Neural cell (in vitro differentiated cells): Measurements from ENCODE around the gene CABCOCO1.

Source experiments
- CTCF ChIP-seq: fragments of 450-650 bp; IDR thresholded peaks from 2 replicates; pipeline ENCODE4 v1.5.1; 2014; ENCODE audit warnings: antibody characterized with exemption, mild to moderate bottlenecking, moderate library complexity; ENCODE audit not compliant: poor library complexity, severe bottlenecking
- EZH2 ChIP-seq: fragments of 200-600, 300-800 bp; shearing (Covaris generic), sonication (generic); IDR thresholded peaks from 2 replicates; pipeline ENCODE4 v1.6.1; 2014; ENCODE audit warnings: antibody characterized with exemption, low read length, borderline replicate concordance, mild to moderate bottlenecking; ENCODE audit not compliant: insufficient read depth, poor library complexity, severe bottlenecking
- POLR2AphosphoS5 ChIP-seq: IDR thresholded peaks from 2 replicates; pipeline ENCODE4 v1.6.1; 2012
- REST ChIP-seq: IDR thresholded peaks from 2 replicates; pipeline ENCODE4 v1.6.1; 2012; ENCODE audit warnings: borderline replicate concordance

- no peak for TF ChIP-seq REST
- TF ChIP-seq EZH2: no peak
- TF ChIP-seq POLR2AphosphoS5: no peak
- no peak for TF ChIP-seq CTCF
Measured at GRCh38 chr10:61616611-61617010, 46.1 kb upstream of the CABCOCO1 start.
